ENCODE results near the gene C16orf92.

C16orf92 gene

GRCh38 chr16:29990034-29990433 lies 33.0 kb upstream of the C16orf92 start:
- no peak for ATAC-seq
- no peak for TF ChIP-seq BACH2 (CRISPR knock-in tag; IDR thresholded peaks at IDR 0.05; ENCODE audit: borderline replicate concordance)
- TF ChIP-seq ESRRG (CRISPR knock-in tag; IDR thresholded peaks at IDR 0.05): no peak
- TF ChIP-seq TOX (CRISPR knock-in tag; IDR thresholded peaks at IDR 0.05; ENCODE audit: borderline replicate concordance): no peak
- no peak for TF ChIP-seq ZFP3 (CRISPR knock-in tag; IDR thresholded peaks at IDR 0.05)
- TF ChIP-seq ZFP30 (CRISPR knock-in tag; IDR thresholded peaks at IDR 0.05): no peak
- TF ChIP-seq ZNF70 (CRISPR knock-in tag; IDR thresholded peaks at IDR 0.05): no peak
- TF ChIP-seq GLIS3 (CRISPR knock-in tag; IDR thresholded peaks at IDR 0.05): no peak
- no peak for TF ChIP-seq ZNF8 (CRISPR knock-in tag; IDR thresholded peaks at IDR 0.05)

GRCh38 chr16:29990883-29991570 lies 32.0 kb upstream of the C16orf92 start:
- no peak for TF ChIP-seq CSRNP3 (CRISPR knock-in tag; IDR thresholded peaks at IDR 0.05)
- TF ChIP-seq GLIS3 (CRISPR knock-in tag; IDR thresholded peaks at IDR 0.05): no peak
- TF ChIP-seq TCF4 (CRISPR knock-in tag; IDR thresholded peaks at IDR 0.05; ENCODE audit: borderline replicate concordance): no peak
- TF ChIP-seq, protein P1, sequence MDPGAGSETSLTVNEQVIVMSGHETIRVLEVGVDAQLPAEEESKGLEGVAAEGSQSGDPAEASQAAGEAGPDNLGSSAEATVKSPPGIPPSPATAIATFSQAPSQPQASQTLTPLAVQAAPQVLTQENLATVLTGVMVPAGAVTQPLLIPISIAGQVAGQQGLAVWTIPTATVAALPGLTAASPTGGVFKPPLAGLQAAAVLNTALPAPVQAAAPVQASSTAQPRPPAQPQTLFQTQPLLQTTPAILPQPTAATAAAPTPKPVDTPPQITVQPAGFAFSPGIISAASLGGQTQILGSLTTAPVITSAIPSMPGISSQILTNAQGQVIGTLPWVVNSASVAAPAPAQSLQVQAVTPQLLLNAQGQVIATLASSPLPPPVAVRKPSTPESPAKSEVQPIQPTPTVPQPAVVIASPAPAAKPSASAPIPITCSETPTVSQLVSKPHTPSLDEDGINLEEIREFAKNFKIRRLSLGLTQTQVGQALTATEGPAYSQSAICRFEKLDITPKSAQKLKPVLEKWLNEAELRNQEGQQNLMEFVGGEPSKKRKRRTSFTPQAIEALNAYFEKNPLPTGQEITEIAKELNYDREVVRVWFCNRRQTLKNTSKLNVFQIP (CRISPR knock-in tag; IDR thresholded peaks at IDR 0.05; ENCODE audit: borderline replicate concordance, low read depth): no peak
- TF ChIP-seq ZNF565 (CRISPR knock-in tag; conservative IDR thresholded peaks at IDR 0.05; ENCODE audit: low read depth): no peak
- TF ChIP-seq ISL1 (CRISPR knock-in tag; IDR thresholded peaks at IDR 0.05): no peak
- TF ChIP-seq ZFP30 (CRISPR knock-in tag; IDR thresholded peaks at IDR 0.05): no peak
- no peak for TF ChIP-seq RARB (CRISPR knock-in tag; IDR thresholded peaks at IDR 0.05)
- no peak for TF ChIP-seq PPARA (CRISPR knock-in tag; IDR thresholded peaks at IDR 0.05; ENCODE audit: borderline replicate concordance)
- no peak for TF ChIP-seq TSHZ2 (CRISPR knock-in tag; IDR thresholded peaks at IDR 0.05)
- TF ChIP-seq ARNTL (CRISPR knock-in tag; IDR thresholded peaks at IDR 0.05; ENCODE audit: borderline replicate concordance, low read depth): no peak
- no peak for TF ChIP-seq SNAI2 (CRISPR knock-in tag; IDR thresholded peaks at IDR 0.05)
- no peak for TF ChIP-seq ZC3H10 (CRISPR knock-in tag; IDR thresholded peaks at IDR 0.05)
- TF ChIP-seq, protein P2, sequence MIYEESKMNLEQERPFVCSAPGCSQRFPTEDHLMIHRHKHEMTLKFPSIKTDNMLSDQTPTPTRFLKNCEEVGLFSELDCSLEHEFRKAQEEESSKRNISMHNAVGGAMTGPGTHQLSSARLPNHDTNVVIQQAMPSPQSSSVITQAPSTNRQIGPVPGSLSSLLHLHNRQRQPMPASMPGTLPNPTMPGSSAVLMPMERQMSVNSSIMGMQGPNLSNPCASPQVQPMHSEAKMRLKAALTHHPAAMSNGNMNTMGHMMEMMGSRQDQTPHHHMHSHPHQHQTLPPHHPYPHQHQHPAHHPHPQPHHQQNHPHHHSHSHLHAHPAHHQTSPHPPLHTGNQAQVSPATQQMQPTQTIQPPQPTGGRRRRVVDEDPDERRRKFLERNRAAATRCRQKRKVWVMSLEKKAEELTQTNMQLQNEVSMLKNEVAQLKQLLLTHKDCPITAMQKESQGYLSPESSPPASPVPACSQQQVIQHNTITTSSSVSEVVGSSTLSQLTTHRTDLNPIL (CRISPR knock-in tag; IDR thresholded peaks at IDR 0.05; ENCODE audit: low read depth): no peak
- TF ChIP-seq ZFP3 (CRISPR knock-in tag; IDR thresholded peaks at IDR 0.05): no peak
- TF ChIP-seq ZNF70 (CRISPR knock-in tag; IDR thresholded peaks at IDR 0.05): no peak
- TF ChIP-seq TOX (CRISPR knock-in tag; IDR thresholded peaks at IDR 0.05; ENCODE audit: borderline replicate concordance): no peak
- TF ChIP-seq OSR1 (CRISPR knock-in tag; IDR thresholded peaks at IDR 0.05): no peak
- TF ChIP-seq ESRRG (CRISPR knock-in tag; IDR thresholded peaks at IDR 0.05): no peak
- no peak for ATAC-seq

DNA sequence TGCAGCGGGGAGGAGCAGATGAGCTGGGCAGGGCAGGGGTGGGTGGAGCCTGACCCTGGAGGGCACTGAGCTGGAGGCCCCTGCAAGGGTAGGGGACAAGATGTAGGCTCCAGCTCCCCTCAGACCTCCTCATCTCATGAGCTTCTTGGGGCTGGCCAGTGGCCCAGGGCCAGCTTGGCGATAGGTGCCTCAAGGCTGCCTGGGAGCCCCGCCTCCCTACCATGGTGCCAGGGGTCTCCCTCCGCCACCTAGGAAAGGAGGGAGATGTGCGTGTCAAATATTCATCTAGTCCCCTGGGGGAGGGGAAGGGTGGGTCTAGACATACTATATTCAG lies 31.5 kb upstream of the C16orf92 start:
- TF ChIP-seq CSRNP3 (CRISPR knock-in tag; IDR thresholded peaks at IDR 0.05): no peak
- no peak for TF ChIP-seq BACH2 (CRISPR knock-in tag; IDR thresholded peaks at IDR 0.05; ENCODE audit: borderline replicate concordance)
- TF ChIP-seq ESRRG (CRISPR knock-in tag; IDR thresholded peaks at IDR 0.05): no peak
- no peak for TF ChIP-seq CSDC2 (CRISPR knock-in tag; IDR thresholded peaks at IDR 0.05)
- TF ChIP-seq PATZ1 (CRISPR knock-in tag; IDR thresholded peaks at IDR 0.05; ENCODE audit: borderline replicate concordance): no peak
- no peak for TF ChIP-seq OSR1 (CRISPR knock-in tag; IDR thresholded peaks at IDR 0.05)
- no peak for TF ChIP-seq ARNTL (CRISPR knock-in tag; IDR thresholded peaks at IDR 0.05; ENCODE audit: borderline replicate concordance, low read depth)
- TF ChIP-seq, protein P1 (CRISPR knock-in tag; IDR thresholded peaks at IDR 0.05; ENCODE audit: borderline replicate concordance, low read depth): no peak
- no peak for TF ChIP-seq ZC3H10 (CRISPR knock-in tag; IDR thresholded peaks at IDR 0.05)
- no peak for TF ChIP-seq PPARA (CRISPR knock-in tag; IDR thresholded peaks at IDR 0.05; ENCODE audit: borderline replicate concordance)
- TF ChIP-seq RARB (CRISPR knock-in tag; IDR thresholded peaks at IDR 0.05): no peak
- TF ChIP-seq ZNF70 (CRISPR knock-in tag; IDR thresholded peaks at IDR 0.05): no peak
- TF ChIP-seq ZFP3 (CRISPR knock-in tag; IDR thresholded peaks at IDR 0.05): no peak
- no peak for ATAC-seq
